ENCODE measurements around the gene HRH1.

The HRH1 gene

GRCh38 chr3:11235385-11235784 lies 81.1 kb downstream of the HRH1 start:
- no peaks in the 10 kb centered on the region for H4K20me1 ChIP-seq (ENCODE audit: low read depth, low read length)
- no peak overlapping the region for H3K27ac ChIP-seq (ENCODE audit: low read depth, low read length)
- 0 out of 2 replicates have a peak, but pooled peaks cover 4% of the 10 kb centered on the region for H3K9me3 ChIP-seq (ENCODE audit: insufficient read depth, low read length)
- no peak overlapping the region for H2AFZ ChIP-seq (ENCODE audit: low read depth, low read length, severe bottlenecking)
- H3K4me3 ChIP-seq (ENCODE audit: insufficient read depth, low read length, poor library complexity, severe bottlenecking) = no peak overlapping the region
- no peaks in the 10 kb centered on the region for H3K9me2 ChIP-seq (replicated peaks; ENCODE audit: insufficient read depth, low read length)
- no peaks in the 10 kb centered on the region for H3F3A ChIP-seq (ENCODE audit: insufficient read depth)
- no peak overlapping the region for H3K9ac ChIP-seq (ENCODE audit: low read length)
- no peak overlapping the region for H3K4me2 ChIP-seq (ENCODE audit: low read depth, low read length, poor library complexity, severe bottlenecking)
- H3K36me3 ChIP-seq (ENCODE audit: low read length) = no peaks in the 10 kb centered on the region
- H3K79me2 ChIP-seq (ENCODE audit: insufficient read depth, low read length) = no peaks in the 10 kb centered on the region
- no peaks in the 10 kb centered on the region for H3K27me3 ChIP-seq (ENCODE audit: low read length)
- no peak for TF ChIP-seq CTCF (IDR thresholded peaks at IDR 0.05; ENCODE audit: insufficient read depth, low read length, poor library complexity, severe bottlenecking)

- H3F3A ChIP-seq (ENCODE audit: insufficient read depth) = no peaks in the 10 kb centered on the region
- no peak overlapping the region for H3K4me2 ChIP-seq (ENCODE audit: low read depth, low read length, poor library complexity, severe bottlenecking)
- H3K79me2 ChIP-seq (ENCODE audit: insufficient read depth, low read length) = no peaks in the 10 kb centered on the region
- 0 out of 2 replicates have a peak, but pooled peaks cover 4% of the 10 kb centered on the region for H3K9me3 ChIP-seq (ENCODE audit: insufficient read depth, low read length)
- H3K36me3 ChIP-seq (ENCODE audit: low read length) = no peaks in the 10 kb centered on the region
- no peak for TF ChIP-seq EZH2phosphoT487 (conservative IDR thresholded peaks at IDR 0.05; ENCODE audit: low read length)
- peak; percentile 88 for TF ChIP-seq CTCF (IDR thresholded peaks at IDR 0.05; ENCODE audit: insufficient read depth, low read length, poor library complexity, severe bottlenecking)
- no peak overlapping the region for H3K9ac ChIP-seq (ENCODE audit: low read length)
- H3K4me3 ChIP-seq (ENCODE audit: insufficient read depth, low read length, poor library complexity, severe bottlenecking) = no peak overlapping the region
- no peaks in the 10 kb centered on the region for H3K9me2 ChIP-seq (replicated peaks; ENCODE audit: insufficient read depth, low read length)
- no peak overlapping the region for H3K27ac ChIP-seq (ENCODE audit: low read depth, low read length)
- no peak overlapping the region for H2AFZ ChIP-seq (ENCODE audit: low read depth, low read length, severe bottlenecking)
- H4K20me1 ChIP-seq (ENCODE audit: low read depth, low read length) = no peaks in the 10 kb centered on the region
- no peaks in the 10 kb centered on the region for H3K27me3 ChIP-seq (ENCODE audit: low read length)
These were observed 82.5 kb downstream of the HRH1 start for GRCh38 chr3:11236588-11237461.

- Histone ChIP-seq H3K4me3 (ENCODE audit: insufficient read depth, low read length, poor library complexity, severe bottlenecking) (no peak overlapping the region), H3K9ac (ENCODE audit: low read length) (no peak overlapping the region), H3K4me2 (ENCODE audit: low read depth, low read length, poor library complexity, severe bottlenecking) (no peak overlapping the region)
These were observed 83.8 kb downstream of the HRH1 start for GRCh38 chr3:11238060-11238459.

More at GRCh38 chr3:11238060-11238459, 83.8 kb downstream of the HRH1 start:
- Histone ChIP-seq H3K9me2 (replicated peaks; ENCODE audit: insufficient read depth, low read length) (no peaks in the 10 kb centered on the region), H3K36me3 (ENCODE audit: low read length) (no peaks in the 10 kb centered on the region), H3K79me2 (ENCODE audit: insufficient read depth, low read length) (no peaks in the 10 kb centered on the region), H3K27ac (ENCODE audit: low read depth, low read length) (no peak overlapping the region), H3K9me3 (ENCODE audit: insufficient read depth, low read length) (0 out of 2 replicates have a peak, but pooled peaks cover 4% of the 10 kb centered on the region), H2AFZ (ENCODE audit: low read depth, low read length, severe bottlenecking) (no peak overlapping the region), H4K20me1 (ENCODE audit: low read depth, low read length) (no peaks in the 10 kb centered on the region), H3F3A (ENCODE audit: insufficient read depth) (no peaks in the 10 kb centered on the region), H3K27me3 (ENCODE audit: low read length) (no peaks in the 10 kb centered on the region)
- no peak for TF ChIP-seq CTCF (IDR thresholded peaks at IDR 0.05; ENCODE audit: insufficient read depth, low read length, poor library complexity, severe bottlenecking)
- no peak for TF ChIP-seq EZH2phosphoT487 (conservative IDR thresholded peaks at IDR 0.05; ENCODE audit: low read length)
